ENCODE data around the gene CGA. TPM values are rescaled to one million over a fixed set of nuclear protein-coding genes. Genes with fewer than 3 reads are reported as not detected.

CGA gene
- total and polyA plus RNA-seq, 8 donors: not detected

DNA sequence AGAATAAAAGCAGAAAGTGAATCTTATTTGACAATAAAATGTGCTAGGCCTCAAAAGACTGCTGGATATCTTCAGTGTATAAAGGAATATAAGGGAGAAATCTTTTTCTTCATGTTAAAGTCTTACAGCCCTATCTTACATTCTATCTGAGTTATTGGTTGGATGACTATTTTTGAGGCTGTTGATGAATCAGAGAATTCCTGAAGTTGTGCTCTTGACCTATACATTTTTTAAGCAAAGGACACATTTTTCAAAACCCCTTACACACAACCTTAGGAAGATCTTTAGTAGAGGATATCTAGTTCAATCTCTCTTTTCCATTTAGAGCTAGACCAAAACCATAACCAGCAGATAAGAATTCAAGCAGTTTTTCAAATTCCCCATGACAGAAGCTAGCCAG lies 10.9 kb upstream of the CGA start:
- Histone ChIP-seq H3K27ac (no peak overlapping the region), H3K36me3 (no peaks in the 10 kb centered on the region), H3K4me1 (no peaks in the 10 kb centered on the region), H3K27me3 (no peaks in the 10 kb centered on the region), H3K4me3 (no peak overlapping the region), H3K9me3 (no peaks in the 10 kb centered on the region)
- intact Hi-C loops (cut with DNase I; ENCODE audit: low total_unique reads): no loop called here
- TF ChIP-seq EP300 (IDR thresholded peaks at IDR 0.05) (no peak), POLR2AphosphoS5 (IDR thresholded peaks at IDR 0.05) (no peak)
- TF ChIP-seq, protein P1, sequence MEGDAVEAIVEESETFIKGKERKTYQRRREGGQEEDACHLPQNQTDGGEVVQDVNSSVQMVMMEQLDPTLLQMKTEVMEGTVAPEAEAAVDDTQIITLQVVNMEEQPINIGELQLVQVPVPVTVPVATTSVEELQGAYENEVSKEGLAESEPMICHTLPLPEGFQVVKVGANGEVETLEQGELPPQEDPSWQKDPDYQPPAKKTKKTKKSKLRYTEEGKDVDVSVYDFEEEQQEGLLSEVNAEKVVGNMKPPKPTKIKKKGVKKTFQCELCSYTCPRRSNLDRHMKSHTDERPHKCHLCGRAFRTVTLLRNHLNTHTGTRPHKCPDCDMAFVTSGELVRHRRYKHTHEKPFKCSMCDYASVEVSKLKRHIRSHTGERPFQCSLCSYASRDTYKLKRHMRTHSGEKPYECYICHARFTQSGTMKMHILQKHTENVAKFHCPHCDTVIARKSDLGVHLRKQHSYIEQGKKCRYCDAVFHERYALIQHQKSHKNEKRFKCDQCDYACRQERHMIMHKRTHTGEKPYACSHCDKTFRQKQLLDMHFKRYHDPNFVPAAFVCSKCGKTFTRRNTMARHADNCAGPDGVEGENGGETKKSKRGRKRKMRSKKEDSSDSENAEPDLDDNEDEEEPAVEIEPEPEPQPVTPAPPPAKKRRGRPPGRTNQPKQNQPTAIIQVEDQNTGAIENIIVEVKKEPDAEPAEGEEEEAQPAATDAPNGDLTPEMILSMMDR (IDR thresholded peaks at IDR 0.05): no peak
- DNase-seq: no peak

DNA sequence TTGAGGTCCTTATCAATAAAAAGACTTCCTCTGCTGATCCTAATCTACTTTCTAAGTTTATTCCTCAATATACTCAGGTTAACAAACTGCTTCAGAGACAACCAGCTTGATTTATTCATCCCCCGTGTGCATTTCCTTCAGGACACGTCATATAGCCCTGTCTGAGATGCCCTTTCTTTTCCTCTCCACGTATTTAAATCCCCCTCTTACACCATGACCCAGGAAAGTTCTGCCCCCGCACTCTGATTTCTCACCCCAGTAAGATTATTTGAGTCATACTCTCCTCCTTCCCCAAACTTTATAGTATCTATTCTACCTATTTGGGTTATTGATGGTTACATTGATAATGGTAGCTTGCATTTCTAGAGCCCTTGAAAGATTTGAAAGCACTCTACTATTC lies 9.8 kb upstream of the CGA start:
- TF ChIP-seq EP300 (IDR thresholded peaks at IDR 0.05): no peak
- TF ChIP-seq POLR2AphosphoS5 (IDR thresholded peaks at IDR 0.05): no peak
- TF ChIP-seq POLR2A (IDR thresholded peaks at IDR 0.05): no peak
- TF ChIP-seq, protein P1 (IDR thresholded peaks at IDR 0.05): no peak
- intact Hi-C loops (cut with DNase I; ENCODE audit: low total_unique reads): no loop called here
- Histone ChIP-seq H3K27ac (no peak overlapping the region), H3K9me3 (no peaks in the 10 kb centered on the region), H3K36me3 (no peaks in the 10 kb centered on the region), H3K27me3 (no peaks in the 10 kb centered on the region), H3K4me1 (peaks cover 0 to under 1% (median 0%) of the 10 kb centered on the region in 4 donors), H3K4me3 (no peak overlapping the region)
- 68 to 76% (median 73%) methylated on average over 4 of the region's 4 CpGs for WGBS, 5 donors
- DNase-seq: no peak

DNA sequence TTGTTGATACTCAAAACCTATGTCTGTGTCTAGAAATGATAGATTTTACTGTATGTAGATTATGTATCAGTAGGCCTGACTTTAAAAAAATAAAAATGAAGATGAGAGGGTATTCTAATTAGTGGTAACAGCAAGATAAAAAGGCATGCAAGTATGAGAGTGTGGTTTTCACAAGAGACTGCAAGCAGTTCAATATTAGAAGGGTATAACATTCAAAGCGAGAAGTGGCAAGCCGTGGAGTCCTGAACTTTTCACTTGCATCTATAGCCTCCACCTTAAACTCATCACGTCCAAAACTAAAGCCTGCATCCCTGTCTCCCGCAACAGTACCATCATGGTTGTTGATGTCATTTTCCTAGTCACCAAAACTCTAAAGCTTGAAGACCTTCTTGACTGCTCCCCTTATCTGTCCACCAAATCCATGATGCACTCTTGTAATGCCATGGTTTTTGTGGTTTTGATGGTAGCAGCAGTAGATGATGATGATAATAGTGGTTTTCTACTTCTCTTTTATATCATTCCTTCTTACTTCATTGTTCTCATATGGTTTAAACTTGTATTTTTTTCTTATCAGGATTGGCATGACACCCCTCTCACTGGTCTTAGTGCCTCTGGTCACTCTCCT lies 9.2 kb upstream of the CGA start:
- TF ChIP-seq POLR2A (IDR thresholded peaks at IDR 0.05): no peak
- no peak for TF ChIP-seq POLR2AphosphoS5 (IDR thresholded peaks at IDR 0.05)
- TF ChIP-seq EP300 (IDR thresholded peaks at IDR 0.05): no peak
- TF ChIP-seq, protein P1 (IDR thresholded peaks at IDR 0.05): no peak
- Histone ChIP-seq H3K27me3 (no peaks in the 10 kb centered on the region), H3K9me3 (no peaks in the 10 kb centered on the region), H3K36me3 (no peaks in the 10 kb centered on the region), H3K27ac (no peak overlapping the region), H3K4me1 (peaks cover 0 to 5% (median 0%) of the 10 kb centered on the region in 4 donors), H3K4me3 (no peak overlapping the region)
- DNase-seq: no peak
- WGBS, 5 donors: 84 to 90% (median 85%) methylated on average over 4 of the region's 4 CpGs
- intact Hi-C loops (cut with DNase I; ENCODE audit: low total_unique reads): no loop called here

DNA sequence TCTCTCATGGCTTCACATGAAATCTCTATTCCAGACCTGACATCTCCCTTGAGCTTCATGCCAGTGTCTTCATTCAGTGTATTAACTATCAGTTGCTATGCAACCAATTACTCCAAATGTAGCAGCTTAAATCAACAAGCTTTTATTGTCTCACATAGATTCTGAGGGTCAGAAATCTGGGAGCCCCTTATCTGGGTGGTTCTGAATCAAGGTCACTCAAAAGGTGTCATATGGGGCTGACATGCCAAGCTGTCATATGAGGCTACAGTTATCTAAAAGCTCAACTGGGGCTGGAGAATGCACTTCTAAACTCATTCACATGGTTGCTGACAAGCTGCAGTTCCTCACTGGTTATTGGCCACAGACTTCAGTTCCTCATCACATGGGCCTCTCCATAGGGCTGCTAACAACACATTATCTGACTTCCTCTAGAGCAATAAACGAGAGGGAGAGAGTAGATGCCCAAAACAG lies 7.3 kb upstream of the CGA start:
- H3K27me3 ChIP-seq: no peaks in the 10 kb centered on the region
- intact Hi-C loops (cut with DNase I; ENCODE audit: low total_unique reads): no loop called here
- H3K4me3 ChIP-seq: no peak overlapping the region
- H3K36me3 ChIP-seq: no peaks in the 10 kb centered on the region
- H3K27ac ChIP-seq: no peak overlapping the region
- H3K9me3 ChIP-seq: no peaks in the 10 kb centered on the region
- peak in 1 of 2 donors; percentile 40 for DNase-seq
- peaks cover 0 to 5% (median 0%) of the 10 kb centered on the region in 4 donors for H3K4me1 ChIP-seq
- 10 to 24% (median 12%) methylated on average over 1 of the region's 1 CpG for WGBS, 5 donors
- TF ChIP-seq, protein P1 (IDR thresholded peaks at IDR 0.05): no peak
- TF ChIP-seq POLR2AphosphoS5 (IDR thresholded peaks at IDR 0.05): no peak
- TF ChIP-seq EP300 (IDR thresholded peaks at IDR 0.05): no peak
- no peak for TF ChIP-seq POLR2A (IDR thresholded peaks at IDR 0.05)
